Tracheal epithelial cell (primary cell): Measurements from ENCODE around the gene POLR3A. TPM values are rescaled to one million over a fixed set of nuclear protein-coding genes. Genes with fewer than 3 reads are reported as not detected.

Experiments
- total RNA-seq: library from RNA; depleted of rRNA; stranded (reverse); fragments of >200 nt; gene quantifications from 2 replicates; pipeline ENCODE4 v1.2.1, GENCODE V29; 2014

Gene POLR3A
- total RNA-seq: 19.3 and 19.6 TPM in 2 replicates

DNA sequence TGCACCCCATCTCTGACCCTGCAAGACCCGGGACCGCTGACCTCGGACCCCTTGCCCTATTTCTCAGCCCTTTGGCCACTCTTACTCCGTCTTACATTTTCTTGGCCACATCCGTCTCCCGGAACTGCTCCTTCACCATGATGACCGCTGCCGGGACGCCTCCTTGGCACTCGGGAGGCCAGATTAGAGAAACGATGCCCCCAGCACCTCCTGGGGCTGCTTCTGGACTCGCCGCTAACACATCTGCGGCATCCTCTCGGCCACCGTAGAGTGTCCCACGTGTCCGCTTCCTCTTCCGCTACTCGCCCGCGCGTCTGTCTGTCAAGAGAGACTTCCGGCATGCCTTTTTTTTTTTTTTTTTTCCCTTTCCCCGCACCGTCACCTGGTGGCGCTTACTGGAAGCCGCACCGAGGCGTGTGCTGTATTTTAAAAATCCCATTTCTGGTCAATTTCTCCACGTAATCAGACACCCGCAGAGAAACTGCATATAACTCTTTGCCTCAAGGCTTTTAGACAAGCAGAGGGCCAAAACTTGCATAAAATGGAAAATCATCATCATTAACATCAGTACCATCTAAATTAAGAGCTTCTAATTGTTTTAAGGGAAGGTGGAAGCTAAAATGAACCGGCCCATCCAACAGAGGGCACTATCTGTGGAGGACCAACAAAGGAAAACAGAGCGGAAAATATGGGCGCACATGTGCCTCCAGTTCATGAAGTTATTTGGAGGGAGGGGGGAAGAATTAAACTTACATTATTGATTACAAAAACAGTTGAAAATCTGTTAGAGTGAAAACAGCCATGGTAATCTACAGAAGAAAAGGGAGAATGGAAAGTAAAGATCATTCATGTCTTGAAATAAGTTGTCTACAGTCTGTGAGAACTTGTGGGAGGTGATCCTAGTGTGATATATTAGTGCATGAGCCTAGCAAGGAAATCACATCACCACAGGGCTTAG lies at the start of gene POLR3A:
Gene POLR3A (minus strand): TSS at position 247 of the 958 bp plus-strand sequence. CDS start 108 bp downstream, at position 139.

DNA sequence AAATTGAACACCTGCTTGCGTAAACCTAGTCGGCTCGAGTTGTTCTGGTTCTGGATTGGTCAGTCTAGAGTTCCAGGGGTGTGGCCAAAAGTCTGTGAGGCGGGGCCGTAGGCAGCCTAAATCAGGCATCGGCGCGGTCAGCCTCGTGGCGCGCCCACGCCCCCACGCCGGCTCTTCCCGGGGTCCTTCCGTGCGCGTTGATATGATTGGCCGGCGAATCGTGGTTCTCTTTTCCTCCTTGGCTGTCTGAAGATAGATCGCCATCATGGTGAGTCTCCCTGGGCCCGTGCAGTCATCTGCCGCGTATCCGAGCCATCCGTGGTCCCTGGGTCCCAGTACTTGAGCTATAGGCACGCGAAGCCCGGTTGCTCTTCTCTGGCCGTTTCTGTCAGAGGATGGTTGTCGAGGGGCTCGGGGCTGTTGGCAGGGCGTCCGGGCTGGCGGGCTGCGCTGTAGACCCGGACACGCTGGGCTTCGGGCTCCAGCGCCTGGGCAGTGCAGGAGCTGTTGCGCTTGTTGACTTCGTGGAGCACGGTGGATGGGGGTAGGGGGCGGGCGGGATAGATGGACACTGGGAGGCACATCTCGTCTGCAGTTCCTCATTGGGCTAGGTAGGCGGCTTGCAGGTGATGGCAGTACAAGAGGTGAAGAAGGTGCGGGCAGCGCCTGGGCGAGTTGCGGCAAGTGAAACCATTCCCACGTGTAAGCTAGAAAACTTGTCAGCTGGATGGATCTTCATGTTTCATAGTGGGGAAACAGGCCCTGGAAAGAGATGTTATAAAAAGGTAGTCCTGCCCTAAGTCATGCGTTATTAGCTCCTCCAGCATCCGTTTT lies 4.5 kb upstream of the POLR3A start, which contains the start of gene RPS24:
Gene RPS24 (plus strand): TSS at position 227 of the 834 bp plus-strand sequence. CDS start 39 bp downstream, at position 266.

DNA sequence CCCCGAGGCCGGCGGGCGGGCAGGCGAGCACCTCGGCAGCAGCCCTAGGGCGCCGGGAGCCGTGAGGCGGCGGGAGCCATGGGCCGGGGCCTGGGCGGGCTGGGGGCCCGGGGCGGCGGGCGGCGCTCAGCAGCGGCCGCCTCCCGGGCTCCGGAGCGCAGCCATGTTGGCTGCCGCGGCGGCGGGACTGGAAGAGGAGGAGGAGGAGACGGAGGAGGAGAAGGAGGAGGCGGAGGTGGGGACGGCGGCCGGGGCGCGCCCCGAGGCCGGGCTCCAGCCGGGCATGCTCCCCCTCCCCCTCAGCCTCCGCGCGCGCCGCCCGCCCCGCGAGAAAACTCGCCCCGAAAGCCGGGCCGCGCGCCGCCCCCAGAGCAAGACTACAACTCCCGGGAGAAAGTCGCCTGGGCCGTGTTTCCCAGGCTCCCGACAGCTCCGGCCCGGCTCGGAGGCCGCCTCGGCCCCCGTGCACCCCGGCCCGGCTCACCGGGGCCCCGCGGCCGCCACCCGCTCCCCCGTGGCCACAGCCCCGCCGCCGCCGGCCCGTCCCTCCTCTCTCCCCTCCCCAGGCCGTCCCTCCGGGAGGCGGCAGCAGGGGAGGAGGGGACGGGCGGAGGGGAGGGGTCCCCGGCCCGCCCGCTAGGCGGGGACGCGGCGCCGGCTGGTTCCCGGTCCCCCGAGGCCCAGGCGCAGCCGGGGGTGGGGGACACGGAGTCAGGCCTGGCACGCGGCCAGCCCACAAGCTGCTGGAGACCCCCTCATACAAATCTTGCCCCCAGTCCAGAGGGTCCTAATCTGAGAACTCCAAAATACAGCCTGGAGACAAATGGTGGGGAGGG lies 102.5 kb downstream of the POLR3A start, which contains the start of gene DLG5:
Gene DLG5 (minus strand): TSS at position 190 of the 836 bp plus-strand sequence. CDS start 235 bp downstream, outside the sequence.

Other genes starting within 250 kb of the POLR3A start
- gene DLG5, start 102.8 kb downstream of the POLR3A start, total RNA-seq: 25.8 and 45.6 TPM in 2 replicates
- gene RPS24, start 4.3 kb upstream of the POLR3A start, total RNA-seq: 3,761 and 5,935 TPM in 2 replicates